Lung microvascular endothelial cell (primary cell): ENCODE measurements around the gene OTULINL. TPM values are rescaled to one million over a fixed set of nuclear protein-coding genes. Genes with fewer than 3 reads are reported as not detected.
"Not testable (repeated sequence)": the region's sequence is repeated elsewhere in the genome, so short reads cannot be mapped to it uniquely, and the experiment has no call there.

Experiments
- DNase-seq, 2 donors: peaks; one replicate each; pipeline versions ENCODE4 v3.0.0 to v3.0.0-alpha.2; 2010; ENCODE audit warnings: low read depth in 2 of 2
- total RNA-seq: library from RNA; depleted of rRNA; stranded (reverse); fragments of >200 nt; gene quantifications from 2 replicates; pipeline ENCODE4 v1.2.1, GENCODE V29; 2014

Gene OTULINL
- 0.22 and 0.40 TPM in 2 replicates for total RNA-seq

DNA sequence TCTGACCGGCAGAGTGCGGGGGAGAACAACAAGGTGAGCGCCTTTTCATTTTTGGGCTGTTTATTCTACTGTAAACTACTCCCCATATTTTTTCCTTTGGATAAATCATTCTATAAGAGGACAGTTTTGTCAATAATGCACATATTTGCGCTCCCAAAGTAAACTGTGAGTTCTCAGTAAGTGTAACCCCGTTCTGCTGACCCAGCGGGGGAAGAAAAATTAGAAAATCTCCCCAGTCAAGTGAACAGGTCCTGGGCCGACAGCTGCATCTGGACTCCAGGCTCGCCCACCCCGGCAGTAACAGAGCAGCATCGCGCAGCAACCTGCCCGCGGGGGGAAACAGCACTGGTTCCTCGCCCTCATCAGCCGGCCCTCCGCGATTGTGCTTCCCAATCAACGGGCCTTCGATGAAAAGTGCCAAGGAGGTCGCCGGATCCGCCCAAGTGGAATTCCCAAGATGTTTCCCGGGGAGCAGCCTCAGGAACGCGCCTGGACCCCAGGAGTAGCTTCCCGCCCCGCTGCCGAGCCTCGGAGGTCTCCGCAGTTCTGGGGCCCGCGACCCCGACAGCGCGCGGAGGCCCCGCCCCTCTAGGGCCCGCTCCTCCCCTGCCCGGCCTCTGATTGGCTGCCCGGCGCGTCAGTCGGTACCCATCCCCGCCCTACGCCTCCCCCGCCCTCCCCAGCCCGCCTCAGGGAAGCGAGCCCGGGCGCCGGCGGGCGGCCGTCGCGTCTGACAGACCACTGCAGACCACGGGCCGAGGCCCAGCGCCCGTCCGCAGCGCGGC, at the start of gene OTULINL:
Gene OTULINL, plus strand, starts transcription at position 687 of the 785 bp plus-strand sequence. CDS start 103 bp downstream, outside the sequence.
- DNase-seq: peak; percentile 62 to 80

DNA sequence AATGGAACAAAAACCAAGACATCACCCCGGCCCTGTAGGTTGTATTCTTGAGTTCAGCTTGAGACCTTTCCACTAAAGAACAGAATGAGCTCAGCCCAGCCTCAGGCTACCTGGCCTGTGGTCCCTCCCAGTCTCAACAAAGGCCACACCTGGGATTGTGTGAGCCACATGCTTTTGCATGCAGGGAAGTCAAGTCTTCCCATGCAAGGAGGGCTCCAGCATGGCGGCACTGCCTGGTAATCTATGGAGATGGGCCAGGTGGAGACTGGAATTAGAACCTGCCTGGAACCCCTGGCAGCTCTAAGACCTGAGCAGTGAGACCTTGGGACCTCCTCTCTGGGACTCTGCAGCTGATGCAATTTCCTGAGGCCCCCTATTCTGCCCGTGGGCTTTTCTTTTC, 49.4 kb upstream of the OTULINL start:
- no peak for DNase-seq

DNA sequence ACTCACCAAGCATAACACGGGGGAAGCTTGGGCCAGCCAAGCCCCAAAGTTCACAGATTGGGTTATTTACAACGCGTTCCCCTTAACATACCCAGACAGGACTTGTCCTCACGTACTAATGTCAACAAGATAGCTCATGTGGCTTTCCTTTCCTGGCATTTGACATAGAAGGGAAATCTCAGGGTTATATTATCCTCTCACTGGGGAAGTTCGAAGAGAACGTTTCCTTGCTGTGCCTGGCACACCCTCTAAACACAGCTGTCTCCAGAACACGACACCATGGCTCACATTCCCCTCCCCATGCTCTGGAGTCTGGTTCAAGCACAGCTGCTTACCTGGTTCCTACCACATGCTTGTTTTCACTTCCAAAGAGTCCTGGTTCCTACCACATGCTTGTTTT, 46.8 kb upstream of the OTULINL start:
- no peak for DNase-seq

DNA sequence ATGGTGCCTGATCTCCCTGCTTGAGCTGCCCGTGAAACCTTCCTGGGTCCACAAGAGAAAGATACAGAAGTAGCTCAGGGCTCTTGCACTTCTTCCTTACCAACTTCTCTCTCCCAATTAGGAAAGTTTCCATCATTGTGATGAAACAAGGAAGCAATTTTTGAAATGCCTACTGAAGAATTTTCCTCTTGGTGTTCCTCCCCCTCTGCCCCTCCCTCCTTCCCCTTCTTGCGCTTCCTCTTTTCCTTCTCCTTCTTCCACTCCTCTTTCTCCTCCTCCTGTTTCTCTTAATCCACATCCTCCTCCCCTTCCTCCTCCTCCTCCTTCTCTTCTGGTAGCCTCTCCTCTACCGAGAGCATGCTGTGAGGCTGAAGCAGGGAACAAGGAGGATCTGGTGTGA, 36.3 kb upstream of the OTULINL start:
- no peak for DNase-seq

DNA sequence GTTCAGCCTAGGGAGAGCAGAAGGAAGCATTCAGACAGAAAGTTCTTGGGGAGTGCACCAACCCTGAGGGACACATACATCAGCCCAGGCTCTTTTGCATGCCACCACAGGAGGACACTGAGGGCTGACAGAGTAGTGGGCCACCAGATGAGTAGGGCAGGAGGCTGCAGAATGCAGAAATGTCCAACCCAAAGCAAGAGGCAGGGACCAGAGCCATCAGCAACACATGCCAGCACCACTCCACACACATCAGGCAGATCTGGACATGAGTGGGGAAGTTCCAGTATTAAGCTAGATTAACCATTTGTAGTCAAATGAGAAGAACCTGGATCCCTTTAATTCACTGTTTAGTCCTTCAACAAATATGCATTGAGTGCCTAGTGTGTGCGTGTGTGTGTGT, 35.7 kb upstream of the OTULINL start:
- no peak for DNase-seq

DNA sequence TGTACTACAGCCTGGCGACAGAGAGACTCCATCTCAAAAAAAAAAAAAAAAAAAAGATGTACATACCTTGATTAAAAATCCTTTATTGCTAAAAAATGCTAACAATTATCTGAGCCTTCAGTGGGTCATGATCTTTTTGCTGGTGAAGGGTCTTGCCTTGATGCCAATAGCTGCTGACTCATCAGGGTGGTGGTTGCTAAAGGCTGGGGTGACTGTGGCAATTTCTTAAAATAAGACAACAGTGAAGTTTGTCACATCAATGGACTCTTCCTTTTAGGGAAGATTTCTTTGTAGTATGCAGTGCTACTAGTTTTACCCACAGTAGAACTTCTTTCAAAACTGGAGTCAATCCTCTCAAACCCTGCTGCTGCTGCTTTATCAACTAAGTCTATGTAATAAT, 33.9 kb upstream of the OTULINL start:
- no peak for DNase-seq

DNA sequence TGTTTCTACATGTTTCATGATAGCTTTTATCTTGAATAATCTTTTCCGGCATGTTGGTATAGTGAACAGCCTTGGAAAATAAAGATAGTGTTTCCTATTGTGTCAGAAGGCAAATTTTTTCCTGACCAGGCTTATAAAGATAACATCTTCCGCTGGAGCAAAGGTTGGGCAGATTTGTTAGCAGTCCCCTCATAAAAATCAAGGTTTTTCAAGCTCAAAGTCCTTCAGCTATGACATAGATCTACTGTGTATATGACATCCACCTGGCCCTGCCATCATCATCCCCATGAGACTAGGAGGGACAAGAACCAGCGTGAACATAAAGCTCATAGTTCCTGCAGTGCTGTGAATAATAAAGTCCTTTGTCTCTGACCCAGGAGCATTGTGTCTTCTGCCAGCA, 30.4 kb upstream of the OTULINL start:
- no peak for DNase-seq

DNA sequence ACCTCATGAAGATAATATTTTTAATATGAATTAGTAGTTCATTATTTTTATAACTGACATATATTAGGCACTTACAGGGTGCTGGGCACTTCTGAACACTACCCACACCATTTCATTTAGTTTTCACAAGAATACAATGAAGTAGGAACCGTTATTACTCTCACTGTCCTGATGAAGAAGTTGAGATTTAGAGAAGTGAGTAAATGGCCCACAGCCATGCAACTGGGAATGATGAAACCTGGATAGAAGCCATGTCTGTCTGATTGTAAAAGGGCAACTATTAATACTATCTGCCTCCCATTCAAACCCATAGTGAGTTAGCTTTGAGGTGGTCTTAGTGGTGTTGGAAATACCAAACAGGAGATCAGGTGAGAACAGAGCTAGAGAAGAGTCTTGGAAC, 29.6 kb upstream of the OTULINL start:
- no peak for DNase-seq

DNA sequence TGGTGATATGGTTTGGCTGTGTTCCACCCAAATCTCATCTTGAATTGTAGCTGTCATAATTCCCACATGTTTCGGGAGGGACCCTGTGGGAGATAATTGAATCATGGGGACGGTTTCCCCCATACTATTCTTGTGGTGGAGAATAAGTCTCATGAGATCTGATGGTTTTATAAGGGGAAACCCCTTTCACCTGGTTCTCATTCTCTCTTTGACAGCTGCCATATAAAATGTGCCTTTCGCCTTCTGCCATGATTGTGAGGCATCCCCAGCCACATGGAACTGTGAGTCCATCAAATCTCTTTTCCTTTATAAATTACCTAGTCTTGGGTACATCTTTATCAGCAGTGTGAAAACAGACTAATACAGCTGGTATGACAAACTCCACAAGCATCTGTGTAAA, 27.3 kb upstream of the OTULINL start:
- DNase-seq: not testable (repeated sequence)

DNA sequence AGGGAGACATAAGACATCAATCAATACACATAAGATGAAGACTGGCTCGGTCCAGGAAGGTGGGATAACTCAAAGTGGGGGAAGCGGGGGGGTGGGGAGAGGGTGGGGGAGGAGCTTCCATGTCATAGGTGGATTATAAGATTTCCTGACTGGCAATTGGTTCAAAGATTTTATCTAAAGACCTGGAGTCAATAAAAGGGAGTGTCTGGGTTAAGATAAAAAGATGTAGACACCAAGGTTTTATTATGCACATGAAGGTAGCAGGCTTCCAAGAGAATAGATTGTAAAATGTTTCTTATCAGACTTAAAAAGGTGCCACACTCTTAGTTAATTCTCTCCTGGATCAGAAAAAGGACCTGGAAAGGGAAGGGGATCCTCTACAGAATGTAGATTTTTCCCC, 25.6 kb upstream of the OTULINL start:
- no peak for DNase-seq

DNA sequence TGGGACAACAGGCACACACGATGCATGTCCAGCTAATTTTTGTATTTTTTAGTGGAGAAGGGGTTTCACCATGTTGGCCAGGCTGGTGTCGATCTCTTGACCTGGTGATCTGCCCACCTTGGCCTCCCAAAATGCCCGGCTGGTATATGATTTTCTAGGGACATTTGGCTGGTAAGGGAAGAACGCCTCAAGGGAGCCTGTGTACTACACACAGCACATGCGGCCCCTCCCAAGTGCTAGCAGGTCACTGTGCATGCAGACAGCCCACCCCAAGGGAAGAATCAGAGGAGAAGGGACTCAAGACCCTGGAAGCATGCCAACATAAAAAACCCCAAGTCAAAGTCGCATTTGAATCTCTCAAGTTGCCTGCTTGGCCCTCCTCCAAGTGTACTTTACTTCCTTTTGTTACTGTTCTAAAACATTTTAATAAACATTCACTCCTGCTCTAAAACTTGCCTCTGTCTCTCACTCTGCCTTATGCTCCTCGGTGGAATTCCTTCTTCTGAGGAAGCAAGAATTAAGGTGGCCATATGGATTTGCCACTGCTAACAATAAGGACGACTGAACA, 24.3 kb upstream of the OTULINL start:
- DNase-seq: no peak

DNA sequence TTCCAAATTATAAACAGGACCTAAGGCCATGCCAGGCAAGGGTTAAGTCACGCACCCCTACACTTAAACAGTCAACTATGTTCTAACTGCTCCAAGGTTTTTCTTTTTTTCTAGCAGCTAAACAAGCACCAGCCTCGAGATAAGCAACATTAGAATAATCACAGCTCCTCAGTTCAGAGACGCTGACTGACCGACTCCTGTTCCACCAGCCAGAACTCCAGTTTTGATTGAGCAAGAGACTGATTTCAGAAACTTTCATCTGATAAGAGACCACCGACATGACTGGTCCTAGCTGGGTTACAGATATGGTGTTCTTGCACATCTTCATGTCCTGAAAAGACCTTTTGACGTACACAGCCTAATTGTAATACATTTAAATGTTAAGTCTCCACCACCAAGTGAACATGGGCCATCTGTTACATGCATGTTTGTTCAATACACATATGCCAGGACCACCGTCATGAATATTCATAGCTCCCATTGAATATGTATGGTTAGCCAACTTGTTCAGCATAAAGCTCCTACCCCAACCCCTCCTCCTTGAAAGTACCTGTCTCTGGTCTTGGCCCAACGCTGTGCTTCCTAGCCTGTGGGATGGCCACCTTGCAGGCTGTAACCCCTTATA, 23.7 kb upstream of the OTULINL start:
- DNase-seq: no peak

DNA sequence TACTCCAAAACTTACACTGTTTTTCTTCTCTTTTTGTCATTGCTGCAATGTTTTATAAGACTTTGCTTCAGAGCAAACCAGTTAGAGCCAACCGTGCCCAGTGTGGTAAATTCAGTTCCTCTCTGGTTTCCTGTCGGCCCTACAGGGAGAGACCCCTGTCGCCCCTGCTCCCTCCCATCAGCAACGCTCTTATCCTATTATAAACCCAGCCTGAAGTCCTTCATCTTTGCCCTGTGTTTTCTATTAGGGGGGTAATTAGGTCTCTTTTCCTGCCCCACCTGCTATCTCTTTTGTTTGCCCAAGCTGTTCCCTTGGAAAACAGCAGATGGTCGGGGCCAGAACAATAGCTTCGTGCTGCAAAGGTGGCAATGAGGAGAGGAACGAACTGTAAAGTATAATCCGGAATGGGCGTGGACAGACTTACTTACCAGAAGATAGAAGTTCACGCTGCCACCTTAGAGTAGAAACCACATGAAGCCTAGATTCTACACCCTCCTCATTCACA, 21.4 kb upstream of the OTULINL start:
- DNase-seq: no peak

DNA sequence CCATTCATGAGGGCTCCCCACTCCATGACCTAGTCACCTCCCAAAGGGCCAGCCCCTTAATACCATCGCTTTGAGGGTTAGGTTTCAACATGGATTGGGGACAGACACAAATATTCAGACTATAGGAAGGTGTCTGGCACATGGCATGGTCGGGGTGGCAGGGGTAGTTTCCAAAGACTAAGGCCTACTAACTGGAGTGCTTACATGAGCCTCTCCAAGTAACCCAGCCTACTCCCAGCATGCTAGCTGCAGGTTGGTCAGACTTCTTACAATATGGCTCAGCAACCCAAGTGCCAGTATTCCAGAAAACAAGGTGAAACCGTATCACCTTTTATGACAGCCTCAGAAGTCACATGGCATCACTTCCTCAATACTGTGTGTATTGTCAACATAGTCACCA, 19.9 kb upstream of the OTULINL start:
- DNase-seq: no peak

DNA sequence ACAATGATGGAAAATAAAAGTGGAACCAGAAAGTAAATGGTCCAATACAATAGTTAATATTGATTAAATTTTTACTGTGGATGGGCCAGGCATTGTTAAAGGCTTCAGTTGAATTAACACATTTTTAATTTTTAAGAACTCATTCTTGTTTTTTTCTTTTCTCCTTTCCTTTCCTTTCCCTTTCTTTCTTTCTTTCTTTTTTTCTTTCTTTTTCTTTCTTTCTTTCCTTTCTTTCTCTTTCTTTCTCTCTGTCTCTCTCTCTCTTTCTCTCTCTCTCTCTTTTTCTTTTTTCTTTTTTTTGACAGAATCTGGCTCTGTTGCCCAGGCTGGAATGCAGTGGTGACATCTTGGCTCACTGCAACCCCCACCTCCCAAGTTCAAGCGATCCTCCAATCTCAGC, 13.3 kb upstream of the OTULINL start:
- no peak for DNase-seq

DNA sequence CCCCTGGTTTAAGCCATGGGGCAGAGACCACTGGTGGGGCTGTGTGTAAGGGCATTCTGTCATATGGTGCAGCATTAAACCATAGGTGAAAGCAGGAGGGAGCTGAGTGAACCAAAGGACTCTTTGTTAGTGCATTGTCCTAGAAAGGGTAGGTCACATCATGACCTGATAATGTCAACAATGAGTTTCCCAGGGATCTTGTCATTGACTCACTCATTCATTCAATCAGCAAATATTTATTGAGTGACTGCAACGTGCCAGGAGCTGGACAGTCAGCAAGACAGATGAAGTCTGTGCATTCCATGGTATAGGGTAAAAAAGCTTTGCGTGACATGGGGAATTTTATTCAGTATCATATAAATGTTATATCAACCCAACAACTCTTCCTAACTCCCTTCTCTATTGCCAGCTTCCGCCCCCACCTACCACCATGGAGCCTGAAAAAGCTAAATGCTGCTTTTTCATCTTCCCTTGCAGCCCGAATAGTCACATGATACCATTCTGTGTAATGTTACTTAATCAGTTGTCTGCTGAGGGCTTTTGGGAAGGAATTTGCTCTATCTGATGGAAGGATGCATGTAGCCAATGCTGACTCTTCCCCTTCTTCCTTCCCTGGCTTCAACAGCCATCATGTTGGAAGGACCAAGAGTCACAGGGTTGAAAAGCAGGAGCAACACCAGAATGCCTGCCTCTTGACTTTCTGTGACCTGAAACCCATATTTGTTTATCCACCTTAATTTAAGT, 11.5 kb upstream of the OTULINL start:
- no peak for DNase-seq

DNA sequence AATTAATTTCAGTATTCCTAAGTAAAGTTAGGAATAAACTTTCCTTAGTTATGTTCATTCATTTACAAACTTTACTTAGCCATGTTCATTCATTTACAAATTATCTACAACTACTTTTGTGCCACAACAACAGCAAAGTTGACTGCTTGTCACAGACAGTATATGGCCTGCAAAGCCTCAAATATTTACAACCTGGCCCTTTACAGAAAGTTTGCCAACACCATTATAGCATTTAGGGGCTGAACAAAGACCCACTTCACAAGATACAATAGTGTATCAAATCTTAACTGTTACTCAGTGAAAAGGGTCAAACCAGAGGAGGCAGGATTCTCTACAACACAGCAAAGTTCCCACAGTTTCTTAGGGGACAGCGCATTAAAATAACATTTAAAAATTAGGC, 9.7 kb upstream of the OTULINL start:
- DNase-seq: no peak

DNA sequence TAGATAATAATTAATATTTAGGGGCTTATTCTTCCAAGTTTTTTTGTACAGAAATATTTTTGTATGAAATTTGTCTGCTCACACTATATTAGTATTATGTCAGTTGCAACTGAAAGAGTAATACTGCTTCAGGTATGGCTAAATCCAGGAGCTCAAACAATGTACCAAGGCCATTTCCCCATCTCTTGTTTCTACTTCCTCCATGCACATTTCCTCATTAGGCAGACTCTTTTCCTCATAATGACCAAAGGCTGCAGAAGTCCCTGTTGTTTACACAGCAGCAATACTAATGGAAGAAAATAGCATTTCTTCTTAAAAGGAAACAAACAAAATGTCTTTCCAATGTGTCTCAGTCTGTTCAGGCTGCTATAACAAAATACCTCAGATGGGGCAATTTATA, 9.2 kb upstream of the OTULINL start:
- no peak for DNase-seq

DNA sequence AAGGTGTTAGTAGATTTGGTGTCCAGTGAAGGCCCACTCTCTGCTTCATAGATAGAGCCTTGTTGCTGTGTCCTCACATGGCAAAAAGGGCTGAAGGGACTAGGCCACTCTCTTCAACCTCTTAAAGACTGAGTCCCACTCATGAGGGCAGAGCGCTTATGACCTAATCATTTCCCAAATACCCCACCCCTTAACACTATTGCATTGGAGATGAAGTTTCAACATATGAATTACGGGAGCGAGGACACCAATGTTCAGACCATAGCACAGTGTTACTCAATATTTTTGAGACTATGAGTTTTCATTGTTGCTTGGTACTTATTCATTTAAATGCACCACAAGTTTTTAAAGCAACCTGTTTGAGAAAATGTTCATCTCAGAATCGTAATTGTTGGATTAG, 8.8 kb upstream of the OTULINL start:
- DNase-seq: no peak

DNA sequence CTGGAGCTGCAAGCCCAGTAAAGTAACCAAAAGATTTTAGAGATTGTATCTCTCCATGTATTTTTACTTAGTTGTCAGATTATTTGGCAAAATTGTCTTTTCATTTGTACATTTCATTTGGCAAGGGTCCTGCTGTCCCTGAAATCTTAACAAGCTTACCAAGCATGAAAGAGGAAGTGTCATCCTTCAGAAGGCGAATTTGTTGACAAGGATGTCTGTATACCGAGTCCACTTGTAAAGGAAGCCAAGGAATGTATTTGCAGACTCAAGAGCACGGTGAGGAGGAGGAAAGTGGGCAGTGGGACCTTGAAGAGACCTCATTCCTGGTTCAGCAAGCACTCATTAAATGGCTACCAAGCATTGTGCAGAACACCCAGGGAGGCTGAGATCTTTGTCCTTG, 7.5 kb upstream of the OTULINL start:
- no peak for DNase-seq

DNA sequence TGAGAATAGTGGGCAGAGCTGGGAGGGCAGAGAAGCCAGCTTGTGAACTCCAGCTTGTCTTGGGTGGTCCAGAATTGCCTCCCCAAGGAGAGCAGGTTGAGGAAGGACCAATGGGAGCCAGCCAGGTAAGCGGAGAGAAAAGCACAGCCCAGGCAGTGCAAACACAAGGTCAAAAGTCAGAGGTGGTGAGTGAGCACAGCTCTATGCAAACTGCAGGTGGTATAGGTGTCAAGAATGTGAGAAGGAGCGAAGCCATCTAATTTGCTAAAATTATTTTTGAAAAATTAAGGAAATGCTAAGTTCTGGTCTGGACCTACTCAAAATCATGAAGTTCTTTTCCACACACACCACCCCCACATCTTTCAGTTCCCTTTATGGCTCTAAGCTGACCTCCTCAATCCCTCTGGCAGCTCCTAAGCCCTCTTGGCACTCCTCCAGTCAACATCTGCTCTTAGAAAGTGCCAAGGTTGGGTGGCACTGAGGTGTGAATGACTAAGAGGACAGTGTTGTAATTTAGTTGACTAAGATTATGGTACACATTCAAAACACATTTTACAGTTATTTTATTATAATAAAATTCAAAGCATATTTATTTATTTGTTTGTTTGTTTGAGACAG, 6.6 kb upstream of the OTULINL start:
- no peak for DNase-seq

DNA sequence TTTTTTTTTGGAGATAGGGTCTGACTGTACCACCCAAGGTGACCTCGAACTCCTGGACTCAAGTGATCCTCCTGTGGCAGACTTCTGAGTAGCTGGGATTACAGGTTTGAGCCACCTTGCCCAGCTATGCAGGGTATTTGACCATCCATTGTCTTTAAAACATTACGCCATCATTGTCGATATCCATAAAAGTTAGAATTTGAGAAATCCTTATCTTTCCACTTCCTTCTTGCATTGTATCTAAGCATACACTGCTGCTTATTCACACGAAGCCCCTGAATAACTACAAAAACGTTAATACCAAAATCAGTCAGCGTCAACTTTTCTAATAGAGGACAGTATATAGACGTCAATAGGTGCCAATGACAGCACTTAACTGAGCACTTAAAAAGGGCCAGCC, 5.4 kb upstream of the OTULINL start:
- no peak for DNase-seq
